ENCODE measurements around the gene MRFAP1L1. TPM values are rescaled to one million over a fixed set of nuclear protein-coding genes. Genes with fewer than 3 reads are reported as not detected.
A peak's percentile ranks its signal among the peaks of the same experiment; 100 is the strongest.

MRFAP1L1 gene
- total and polyA plus RNA-seq, 2 experiments from 2014 or later: 61.6 to 73.8 TPM

GRCh38 chr4:6716958-6717655 is 7.4 kb upstream of the MRFAP1L1 start:
- Histone ChIP-seq H3K27me3 (ENCODE audit: insufficient read depth) (no peaks in the 10 kb centered on the region), H3K4me3 (peak overlapping the region; percentile 75), H3K27ac (ENCODE audit: low read depth) (no peak overlapping the region), H3K36me3 (ENCODE audit: insufficient read depth) (no peaks in the 10 kb centered on the region), H2AFZ (no peak overlapping the region; the same call in 1 of the 2 replicates), H3K79me2 (replicated peaks; ENCODE audit: insufficient read depth) (peaks cover 23% of the 10 kb centered on the region), H3K4me2 (peak overlapping the region; percentile 99), H4K20me1 (replicated peaks; ENCODE audit: insufficient read depth) (no peaks in the 10 kb centered on the region; the same call in 1 of the 2 replicates), H3K4me1 (ENCODE audit: insufficient read depth) (peaks cover 12% of the 10 kb centered on the region; the same call in 1 of the 2 replicates), H3F3A (replicated peaks; ENCODE audit: low read depth) (no peaks in the 10 kb centered on the region), H3K9me2 (ENCODE audit: insufficient read depth) (no peaks in the 10 kb centered on the region)
- no peak overlapping the region; the same call in 1 of the 2 replicates for H3K27ac Mint-ChIP-seq
- DNase-seq (ENCODE audit: low spot score) (no peak), ATAC-seq (peak; percentile 12)
- H3K36me3 Mint-ChIP-seq (ENCODE audit: low read depth): peaks cover 3% of the 10 kb centered on the region; the same call in 2 of the 3 replicates
- H3K27me3 Mint-ChIP-seq (ENCODE audit: insufficient read depth, low read depth, poor library complexity): peaks cover 9% of the 10 kb centered on the region
- TF ChIP-seq JUNB (IDR thresholded peaks at IDR 0.05; ENCODE audit: unreplicated experiment) (no peak), EZH2 (IDR thresholded peaks at IDR 0.05; ENCODE audit: low read depth, unreplicated experiment) (no peak), CTCF (conservative IDR thresholded peaks at IDR 0.05; ENCODE audit: low read depth in 2 of 2) (no peak), ZNF331 (CRISPR knock-in tag; IDR thresholded peaks at IDR 0.05; ENCODE audit: low read depth) (no peak), ZNF114 (CRISPR knock-in tag; IDR thresholded peaks at IDR 0.05) (no peak)
- peaks cover 3% of the 10 kb centered on the region; the same call in 1 of the 3 replicates for H3K9me3 Mint-ChIP-seq
- H3K4me1 Mint-ChIP-seq: peaks cover 7% of the 10 kb centered on the region; the same call in 2 of the 3 replicates
- H3K4me3 Mint-ChIP-seq: peak overlapping the region; percentile 81

DNA sequence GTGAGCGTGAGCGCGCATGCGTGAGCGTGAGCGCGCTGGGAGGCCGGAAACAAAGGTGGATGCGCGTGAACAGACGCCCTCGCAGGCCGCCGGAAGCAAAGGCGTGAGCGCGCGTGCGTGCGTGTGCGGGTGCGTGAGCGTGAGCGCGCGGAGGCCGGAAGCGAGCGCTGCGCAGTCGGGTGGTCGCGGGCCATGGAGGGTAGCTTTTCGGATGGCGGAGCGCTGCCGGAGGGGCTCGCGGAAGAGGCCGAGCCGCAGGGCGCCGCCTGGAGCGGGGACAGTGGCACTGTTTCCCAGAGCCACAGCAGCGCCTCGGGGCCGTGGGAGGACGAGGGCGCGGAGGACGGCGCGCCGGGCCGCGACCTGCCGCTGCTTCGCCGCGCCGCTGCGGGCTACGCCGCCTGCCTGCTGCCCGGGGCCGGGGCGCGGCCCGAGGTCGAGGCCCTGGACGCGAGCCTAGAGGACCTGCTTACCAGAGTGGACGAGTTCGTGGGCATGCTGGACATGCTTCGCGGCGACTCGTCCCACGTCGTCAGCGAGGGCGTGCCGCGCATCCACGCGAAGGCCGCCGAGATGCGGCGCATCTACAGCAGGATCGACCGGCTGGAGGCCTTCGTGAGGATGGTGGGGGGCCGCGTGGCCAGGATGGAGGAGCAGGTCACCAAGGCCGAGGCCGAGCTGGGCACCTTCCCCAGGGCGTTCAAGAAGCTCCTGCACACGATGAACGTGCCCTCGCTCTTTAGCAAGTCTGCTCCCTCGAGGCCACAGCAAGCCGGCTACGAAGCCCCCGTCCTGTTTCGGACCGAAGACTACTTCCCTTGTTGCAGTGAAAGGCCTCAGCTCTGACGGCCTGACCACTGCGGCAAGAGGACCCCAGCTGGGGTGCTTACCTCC is 6.6 kb upstream of the MRFAP1L1 start, which contains the start of gene BLOC1S4:
Gene BLOC1S4, plus strand, starts transcription at position 157 of the 894 bp plus-strand sequence. Its CDS starts 36 bp downstream, at position 193.
- Histone ChIP-seq H3K9me2 (ENCODE audit: insufficient read depth) (no peaks in the 10 kb centered on the region), H3K79me2 (replicated peaks; ENCODE audit: insufficient read depth) (peaks cover 23% of the 10 kb centered on the region), H3K4me3 (peak within 1 kb of the TSS; percentile 75), H3K4me2 (peak within 1 kb of the TSS; percentile 99), H3K27me3 (ENCODE audit: insufficient read depth) (no peaks in the 10 kb centered on the region; the same call in 1 of the 2 replicates), H3K36me3 (ENCODE audit: insufficient read depth) (no peaks in the 10 kb centered on the region), H3K27ac (ENCODE audit: low read depth) (no peak within 1 kb of the TSS), H3K4me1 (ENCODE audit: insufficient read depth) (peaks cover 12% of the 10 kb centered on the region; the same call in 1 of the 2 replicates), H4K20me1 (replicated peaks; ENCODE audit: insufficient read depth) (no peaks in the 10 kb centered on the region; the same call in 1 of the 2 replicates), H2AFZ (peak within 1 kb of the TSS; percentile 78), H3F3A (replicated peaks; ENCODE audit: low read depth) (no peaks in the 10 kb centered on the region)
- peak within 1 kb of the TSS; percentile 63; the same call in 1 of the 2 replicates for H3K27ac Mint-ChIP-seq
- DNase-seq (ENCODE audit: low spot score) (peak; percentile 96), ATAC-seq (peak; percentile 68)
- H3K36me3 Mint-ChIP-seq (ENCODE audit: low read depth): peaks cover 3% of the 10 kb centered on the region; the same call in 2 of the 3 replicates
- H3K9me3 Mint-ChIP-seq: peaks cover 3% of the 10 kb centered on the region; the same call in 1 of the 3 replicates
- TF ChIP-seq ETS1 (IDR thresholded peaks at IDR 0.05) (peak; percentile 70; the same call in 1 of the 2 replicates), POLR2AphosphoS5 (IDR thresholded peaks at IDR 0.05; ENCODE audit: low read depth) (peak; percentile 95), EZH2 (IDR thresholded peaks at IDR 0.05; ENCODE audit: low read depth, unreplicated experiment) (no peak)
- peaks cover 7% of the 10 kb centered on the region; the same call in 2 of the 3 replicates for H3K4me1 Mint-ChIP-seq
- H3K27me3 Mint-ChIP-seq (ENCODE audit: insufficient read depth, low read depth, poor library complexity): peaks cover 7% of the 10 kb centered on the region
- peak within 1 kb of the TSS; percentile 81 for H3K4me3 Mint-ChIP-seq
